GM18517 (cell line): ENCODE data around the gene SLC38A6.
"Not testable (repeated sequence)": the region's sequence is repeated elsewhere in the genome, so short reads cannot be mapped to it uniquely, and the experiment has no call there.

Experiments
- ATAC-seq: cut with Tn5 transposase; IDR thresholded peaks from one replicate; pipeline ENCODE4 v1.9.1; 2021; ENCODE audit warnings: mild to moderate bottlenecking, moderate library complexity; ENCODE audit not compliant: unreplicated experiment

Gene SLC38A6

GRCh38 chr14:61048640-61049039, 67.6 kb downstream of the SLC38A6 start:
- ATAC-seq = no peak

- no peak for ATAC-seq
These were observed 69.4 kb downstream of the SLC38A6 start for GRCh38 chr14:61050417-61050816.

GRCh38 chr14:61051051-61051450, 70.0 kb downstream of the SLC38A6 start:
- ATAC-seq = no peak

GRCh38 chr14:61051621-61052020, 70.6 kb downstream of the SLC38A6 start:
- no peak for ATAC-seq

- ATAC-seq = no peak
These were observed 82.4 kb downstream of the SLC38A6 start for GRCh38 chr14:61063461-61063860.

GRCh38 chr14:61064210-61064609, 83.2 kb downstream of the SLC38A6 start:
- no peak for ATAC-seq

- ATAC-seq = no peak
These were observed 83.8 kb downstream of the SLC38A6 start for GRCh38 chr14:61064856-61065255.

GRCh38 chr14:61065656-61066055, 84.6 kb downstream of the SLC38A6 start:
- ATAC-seq = no peak

GRCh38 chr14:61072442-61072841, 91.4 kb downstream of the SLC38A6 start:
- ATAC-seq = not testable (repeated sequence)

- no peak for ATAC-seq
These were observed 93.8 kb downstream of the SLC38A6 start for GRCh38 chr14:61074852-61075251.

GRCh38 chr14:61076556-61076955, 95.5 kb downstream of the SLC38A6 start:
- no peak for ATAC-seq

GRCh38 chr14:61077437-61077836, 96.4 kb downstream of the SLC38A6 start:
- no peak for ATAC-seq

- no peak for ATAC-seq
These were observed 97.1 kb downstream of the SLC38A6 start for GRCh38 chr14:61077951-61078720.

- no peak for ATAC-seq
These were observed 99.6 kb downstream of the SLC38A6 start for GRCh38 chr14:61080591-61081010.

- no peak for ATAC-seq
These were observed 107.0 kb downstream of the SLC38A6 start for GRCh38 chr14:61088081-61088480.

GRCh38 chr14:61089126-61089750, 108.2 kb downstream of the SLC38A6 start:
- no peak for ATAC-seq

- ATAC-seq = no peak
These were observed 109.6 kb downstream of the SLC38A6 start for GRCh38 chr14:61090432-61091216.

- ATAC-seq = no peak
These were observed 110.7 kb downstream of the SLC38A6 start for GRCh38 chr14:61091657-61092273.

GRCh38 chr14:61098096-61098495, 117.1 kb downstream of the SLC38A6 start:
- ATAC-seq = not testable (repeated sequence)

- ATAC-seq = no peak
These were observed 117.7 kb downstream of the SLC38A6 start for GRCh38 chr14:61098721-61099120.

- peak; percentile 60 for ATAC-seq
These were observed 118.3 kb downstream of the SLC38A6 start for GRCh38 chr14:61099216-61099835.
